ENCODE results near the gene TSPAN5.

TSPAN5 gene

DNA sequence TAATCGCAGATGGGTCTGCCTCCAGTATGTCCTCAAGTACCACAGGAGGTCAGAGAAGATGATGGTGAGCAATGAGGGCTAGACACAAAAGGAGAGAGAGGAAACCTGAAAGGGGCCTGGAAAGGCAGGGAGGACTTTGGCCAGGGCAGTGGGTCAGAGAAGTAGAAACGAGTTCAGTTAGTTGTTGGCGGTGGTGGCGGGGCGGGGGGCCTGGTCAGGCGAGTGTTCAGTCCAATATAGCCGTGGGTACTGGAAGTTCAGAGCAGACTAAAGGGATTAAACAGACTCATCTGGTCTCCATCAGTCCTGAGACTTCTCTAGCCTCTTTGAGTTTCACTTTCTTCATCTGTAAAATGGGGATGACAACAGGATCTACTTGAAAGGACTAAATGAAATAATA is 90.8 kb downstream of the TSPAN5 start:
- no peak overlapping the region for H3K4me3 ChIP-seq (ENCODE audit: control insufficient read depth, low read depth, low read length)
- no peak for DNase-seq (ENCODE audit: low read depth)
- TF ChIP-seq, protein P1, sequence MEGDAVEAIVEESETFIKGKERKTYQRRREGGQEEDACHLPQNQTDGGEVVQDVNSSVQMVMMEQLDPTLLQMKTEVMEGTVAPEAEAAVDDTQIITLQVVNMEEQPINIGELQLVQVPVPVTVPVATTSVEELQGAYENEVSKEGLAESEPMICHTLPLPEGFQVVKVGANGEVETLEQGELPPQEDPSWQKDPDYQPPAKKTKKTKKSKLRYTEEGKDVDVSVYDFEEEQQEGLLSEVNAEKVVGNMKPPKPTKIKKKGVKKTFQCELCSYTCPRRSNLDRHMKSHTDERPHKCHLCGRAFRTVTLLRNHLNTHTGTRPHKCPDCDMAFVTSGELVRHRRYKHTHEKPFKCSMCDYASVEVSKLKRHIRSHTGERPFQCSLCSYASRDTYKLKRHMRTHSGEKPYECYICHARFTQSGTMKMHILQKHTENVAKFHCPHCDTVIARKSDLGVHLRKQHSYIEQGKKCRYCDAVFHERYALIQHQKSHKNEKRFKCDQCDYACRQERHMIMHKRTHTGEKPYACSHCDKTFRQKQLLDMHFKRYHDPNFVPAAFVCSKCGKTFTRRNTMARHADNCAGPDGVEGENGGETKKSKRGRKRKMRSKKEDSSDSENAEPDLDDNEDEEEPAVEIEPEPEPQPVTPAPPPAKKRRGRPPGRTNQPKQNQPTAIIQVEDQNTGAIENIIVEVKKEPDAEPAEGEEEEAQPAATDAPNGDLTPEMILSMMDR (IDR thresholded peaks at IDR 0.05; ENCODE audit: control insufficient read depth, insufficient read depth, low read depth, low read length, missing control alignments) = no peak

- TF ChIP-seq, protein P1 (IDR thresholded peaks at IDR 0.05; ENCODE audit: control insufficient read depth, insufficient read depth, low read depth, low read length, missing control alignments) = no peak
- no peak for DNase-seq (ENCODE audit: low read depth)
- no peak overlapping the region for H3K4me3 ChIP-seq (ENCODE audit: control insufficient read depth, low read depth, low read length)
Measured at GRCh38 chr4:98566361-98567008, 91.9 kb downstream of the TSPAN5 start.

DNA sequence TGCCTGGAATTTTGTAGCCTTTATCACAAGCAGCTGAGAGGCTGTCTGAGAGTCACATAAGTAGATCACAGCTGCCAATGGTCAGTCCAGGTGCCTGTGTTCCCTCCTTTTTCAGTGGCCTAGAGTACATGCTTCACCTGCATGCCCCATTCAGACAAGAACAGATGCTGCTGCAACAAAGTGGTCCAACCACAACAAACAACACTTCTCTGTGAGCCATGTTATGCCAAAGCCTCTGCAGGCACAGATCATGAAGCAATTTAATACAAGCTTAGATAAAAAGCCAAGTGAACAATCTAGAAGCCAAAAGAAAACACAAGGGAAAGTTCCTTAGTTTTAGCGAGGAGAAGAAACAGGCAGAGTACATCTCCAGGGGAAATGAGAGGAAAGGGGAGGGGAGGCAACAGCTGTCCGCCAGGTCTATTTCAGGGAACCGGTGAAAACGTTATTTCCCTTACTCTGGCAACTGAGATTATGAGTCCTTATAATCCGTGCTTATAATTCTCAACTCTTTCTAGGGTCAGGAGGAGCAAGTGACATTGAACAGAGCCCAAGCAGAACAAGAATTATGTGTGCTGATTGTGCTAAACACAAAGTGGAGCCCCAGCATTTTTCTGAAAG is 92.6 kb downstream of the TSPAN5 start:
- TF ChIP-seq, protein P1 (IDR thresholded peaks at IDR 0.05; ENCODE audit: control insufficient read depth, insufficient read depth, low read depth, low read length, missing control alignments) = no peak
- DNase-seq (ENCODE audit: low read depth) = no peak
- H3K4me3 ChIP-seq (ENCODE audit: control insufficient read depth, low read depth, low read length) = no peak overlapping the region

- TF ChIP-seq, protein P1 (IDR thresholded peaks at IDR 0.05; ENCODE audit: control insufficient read depth, insufficient read depth, low read depth, low read length, missing control alignments) = no peak
- no peak overlapping the region for H3K4me3 ChIP-seq (ENCODE audit: control insufficient read depth, low read depth, low read length)
- DNase-seq (ENCODE audit: low read depth) = no peak
Measured at GRCh38 chr4:98564852-98565251, 93.6 kb downstream of the TSPAN5 start.

- TF ChIP-seq, protein P1 (IDR thresholded peaks at IDR 0.05; ENCODE audit: control insufficient read depth, insufficient read depth, low read depth, low read length, missing control alignments) = no peak
- H3K4me3 ChIP-seq (ENCODE audit: control insufficient read depth, low read depth, low read length) = no peak overlapping the region
- DNase-seq (ENCODE audit: low read depth) = no peak
Measured at GRCh38 chr4:98560321-98560720, 98.1 kb downstream of the TSPAN5 start.

- H3K4me3 ChIP-seq (ENCODE audit: control insufficient read depth, low read depth, low read length) = no peak overlapping the region
- no peak for DNase-seq (ENCODE audit: low read depth)
Measured at GRCh38 chr4:98558471-98559169, 99.8 kb downstream of the TSPAN5 start.

More at GRCh38 chr4:98558471-98559169, 99.8 kb downstream of the TSPAN5 start:
- TF ChIP-seq, protein P1 (IDR thresholded peaks at IDR 0.05; ENCODE audit: control insufficient read depth, insufficient read depth, low read depth, low read length, missing control alignments) = no peak
